Breast epithelium (tissue), 4 donors: Measurements from ENCODE around the gene SLC35C1. TPM values are rescaled to one million over a fixed set of nuclear protein-coding genes. Genes with fewer than 3 reads are reported as not detected.

Experiments
- DNase-seq, 2 donors: peaks; one replicate each; pipeline ENCODE4 v3.0.0-alpha.2; 2019; ENCODE audit warnings: low spot score in 2 of 2
- H3K27ac ChIP-seq, 2 donors: fragments of 200-600 bp; sonication (generic) in 1 of 2; one replicate each; pipeline ENCODE4 v1.5.1; 2016 to 2019; ENCODE audit warnings: mild to moderate bottlenecking in 1 of 2
- H3K27me3 ChIP-seq, 2 donors: fragments of 200-600 bp; sonication (generic) in 1 of 2; one replicate each; pipeline versions ENCODE4 v1.5.1 to v1.6.0; 2017 to 2019; ENCODE audit warnings: control low read depth in 1 of 2, mild to moderate bottlenecking in 1 of 2
- H3K36me3 ChIP-seq: fragments of 200-600 bp; one replicate; pipeline ENCODE4 v1.5.1; 2019
- H3K4me1 ChIP-seq, 2 donors: fragments of 200-600 bp; sonication (generic); one replicate each; pipeline ENCODE4 v1.5.1; 2016 to 2019; ENCODE audit warnings: control low read depth in 1 of 2
- H3K4me3 ChIP-seq, 3 donors: fragments of 200-600 bp; sonication (generic); 1 replicate in 2 of 3; 2 replicates in 1 of 3; pipeline ENCODE4 v1.5.1; 2016 to 2019; ENCODE audit warnings: mild to moderate bottlenecking in 3 of 3, moderate library complexity in 2 of 3
- H3K9me3 ChIP-seq, 2 donors: fragments of 200-600 bp; sonication (generic) in 1 of 2; one replicate each; pipeline ENCODE4 v1.5.1; 2016 to 2019; ENCODE audit warnings: control low read depth in 1 of 2
- POLR2A ChIP-seq: fragments of 450-650 bp; IDR thresholded peaks from one replicate; pipeline ENCODE4 v1.6.1; 2016; ENCODE audit warnings: antibody characterized with exemption, mild to moderate bottlenecking, moderate library complexity
- POLR2AphosphoS5 ChIP-seq, 3 donors: sonication (generic); formaldehyde crosslinking; IDR thresholded peaks; one replicate each; pipeline ENCODE4 v1.6.1; 2017; ENCODE audit warnings: antibody characterized with exemption in 3 of 3
- intact Hi-C: fragments of 100-400 bp; cut with DNase I; formaldehyde crosslinking; loops from one replicate; pipeline ENCODE4 v1.15.1; 2023; ENCODE audit warnings: low total_unique reads
- total RNA-seq, 3 donors: library from RNA; depleted of rRNA; stranded (reverse); fragments of >200 nt; gene quantifications; one replicate each; pipeline ENCODE4 v1.1.0, GENCODE V29; 2016
- TF ChIP-seq, protein P1 (sequence below), 3 donors: fragments of 450-650 bp; IDR thresholded peaks; one replicate each; pipeline ENCODE4 v1.5.1; 2016 to 2017; ENCODE audit warnings: antibody characterized with exemption in 3 of 3, mild to moderate bottlenecking in 3 of 3, moderate library complexity in 3 of 3

SLC35C1 gene
- total RNA-seq, 3 donors from 2014 or later, result 18.1 to 49.1 (median 28.2) TPM

DNA sequence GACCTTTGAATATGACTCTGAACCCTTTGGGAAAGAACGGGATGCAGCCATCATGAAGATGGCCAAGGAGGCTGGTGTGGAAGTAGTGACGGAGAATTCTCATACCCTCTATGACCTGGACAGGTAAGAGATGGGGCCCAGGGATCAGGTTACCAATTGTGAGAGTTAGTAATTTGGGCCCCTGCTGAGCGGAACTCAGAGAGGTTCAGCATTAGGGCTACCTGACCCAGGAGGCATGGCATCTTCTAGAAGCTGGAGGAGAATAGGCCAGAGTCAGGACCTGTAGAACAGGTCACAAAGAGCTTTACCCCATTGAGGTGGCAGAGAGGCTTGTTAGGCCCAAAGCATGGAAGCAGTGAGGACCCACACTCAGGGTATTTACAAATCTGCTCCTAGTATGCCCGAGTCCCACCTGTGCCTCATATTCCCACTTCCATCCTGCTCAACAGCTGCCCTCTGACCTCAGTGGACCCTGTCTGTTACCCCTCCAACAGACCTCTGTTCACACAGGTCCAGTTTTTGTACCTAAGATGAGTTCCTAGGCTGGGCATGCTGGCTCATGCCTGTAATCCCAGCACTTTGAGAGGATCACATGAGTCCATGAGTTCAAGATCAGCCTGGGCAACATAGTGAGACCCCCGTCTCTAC is 53.9 kb downstream of the SLC35C1 start:
- H3K27ac ChIP-seq, result peak overlapping the region; percentile 86 to 87
- peak overlapping the region in 1 of 3 donors; percentile 4 for H3K4me3 ChIP-seq
- intact Hi-C loops, result no loop called here
- H3K36me3 ChIP-seq, result peaks cover 10% of the 10 kb centered on the region
- TF ChIP-seq, protein P1, sequence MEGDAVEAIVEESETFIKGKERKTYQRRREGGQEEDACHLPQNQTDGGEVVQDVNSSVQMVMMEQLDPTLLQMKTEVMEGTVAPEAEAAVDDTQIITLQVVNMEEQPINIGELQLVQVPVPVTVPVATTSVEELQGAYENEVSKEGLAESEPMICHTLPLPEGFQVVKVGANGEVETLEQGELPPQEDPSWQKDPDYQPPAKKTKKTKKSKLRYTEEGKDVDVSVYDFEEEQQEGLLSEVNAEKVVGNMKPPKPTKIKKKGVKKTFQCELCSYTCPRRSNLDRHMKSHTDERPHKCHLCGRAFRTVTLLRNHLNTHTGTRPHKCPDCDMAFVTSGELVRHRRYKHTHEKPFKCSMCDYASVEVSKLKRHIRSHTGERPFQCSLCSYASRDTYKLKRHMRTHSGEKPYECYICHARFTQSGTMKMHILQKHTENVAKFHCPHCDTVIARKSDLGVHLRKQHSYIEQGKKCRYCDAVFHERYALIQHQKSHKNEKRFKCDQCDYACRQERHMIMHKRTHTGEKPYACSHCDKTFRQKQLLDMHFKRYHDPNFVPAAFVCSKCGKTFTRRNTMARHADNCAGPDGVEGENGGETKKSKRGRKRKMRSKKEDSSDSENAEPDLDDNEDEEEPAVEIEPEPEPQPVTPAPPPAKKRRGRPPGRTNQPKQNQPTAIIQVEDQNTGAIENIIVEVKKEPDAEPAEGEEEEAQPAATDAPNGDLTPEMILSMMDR (IDR thresholded peaks at IDR 0.05), result no peak
- TF ChIP-seq POLR2A (no peak), POLR2AphosphoS5 (IDR thresholded peaks at IDR 0.05) (no peak)
- no peaks in the 10 kb centered on the region for H3K9me3 ChIP-seq
- no peaks in the 10 kb centered on the region for H3K27me3 ChIP-seq
- DNase-seq, result no peak
- H3K4me1 ChIP-seq, result peaks cover 19 to 32% of the 10 kb centered on the region in 2 donors

DNA sequence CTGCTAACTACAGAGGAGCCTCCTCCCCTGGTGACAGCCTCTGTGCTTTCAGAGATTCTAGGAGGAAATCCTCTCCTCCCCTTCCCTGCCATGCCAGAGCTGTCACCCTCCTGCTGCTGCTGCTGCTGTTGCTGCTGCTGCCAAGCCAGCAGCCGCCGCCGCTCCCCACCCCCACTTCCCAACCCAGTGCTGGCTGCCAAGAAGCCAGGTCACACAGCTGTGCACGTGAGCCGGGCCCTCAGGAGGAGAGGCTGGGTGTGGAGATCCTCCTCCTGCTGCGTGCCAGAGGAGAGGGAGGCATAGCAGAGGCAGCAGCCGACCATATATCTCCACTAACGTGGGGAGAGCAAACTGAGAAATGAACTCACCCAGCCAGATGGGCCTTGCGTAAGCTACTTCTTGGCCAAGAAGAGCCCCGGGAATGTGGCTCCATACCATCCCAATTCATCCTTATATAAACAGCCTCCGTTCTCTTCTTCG is 54.8 kb downstream of the SLC35C1 start:
- H3K9me3 ChIP-seq, result no peaks in the 10 kb centered on the region
- TF ChIP-seq POLR2AphosphoS5 (IDR thresholded peaks at IDR 0.05) (peak; percentile 85 to 89 (median 88)), POLR2A (no peak)
- TF ChIP-seq, protein P1 (IDR thresholded peaks at IDR 0.05), result no peak
- H3K4me3 ChIP-seq, result peak overlapping the region in 1 of 3 donors; percentile 4
- peaks cover 10% of the 10 kb centered on the region for H3K36me3 ChIP-seq
- H3K4me1 ChIP-seq, result peaks cover 19 to 32% of the 10 kb centered on the region in 2 donors
- DNase-seq, result peak; percentile 89 to 93
- H3K27me3 ChIP-seq, result no peaks in the 10 kb centered on the region
- intact Hi-C loops, result no loop called here
- peak overlapping the region; percentile 86 to 87 for H3K27ac ChIP-seq

DNA sequence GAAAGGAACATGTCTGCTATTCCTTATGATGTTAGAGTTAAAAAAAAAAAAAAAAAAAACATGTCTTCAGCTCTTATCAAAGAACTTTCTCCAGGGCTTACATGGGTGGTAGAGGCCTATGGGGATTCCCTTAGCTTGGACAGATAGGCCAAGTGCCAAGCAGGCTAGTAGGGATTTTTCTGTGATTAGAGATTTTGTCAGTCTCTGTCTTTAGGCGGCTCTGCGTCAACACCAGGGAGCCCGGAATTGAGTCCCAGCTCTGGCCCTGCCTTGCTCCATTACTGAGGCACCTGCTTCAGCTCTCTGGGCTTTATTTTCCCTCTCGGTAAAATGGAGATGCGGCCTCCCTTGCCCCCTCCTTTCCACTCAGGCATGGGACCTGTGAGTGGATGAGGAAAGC is 55.4 kb downstream of the SLC35C1 start:
- H3K36me3 ChIP-seq, result peaks cover 10% of the 10 kb centered on the region
- DNase-seq, result no peak
- no peak for TF ChIP-seq POLR2A
- TF ChIP-seq POLR2AphosphoS5 (IDR thresholded peaks at IDR 0.05), result no peak
- TF ChIP-seq, protein P1 (IDR thresholded peaks at IDR 0.05), result no peak
- peaks cover 19 to 32% of the 10 kb centered on the region in 2 donors for H3K4me1 ChIP-seq
- H3K27me3 ChIP-seq, result no peaks in the 10 kb centered on the region
- H3K4me3 ChIP-seq, result no peak overlapping the region
- H3K27ac ChIP-seq, result peak overlapping the region; percentile 86 to 87
- intact Hi-C loops, result no loop called here
- H3K9me3 ChIP-seq, result no peaks in the 10 kb centered on the region

DNA sequence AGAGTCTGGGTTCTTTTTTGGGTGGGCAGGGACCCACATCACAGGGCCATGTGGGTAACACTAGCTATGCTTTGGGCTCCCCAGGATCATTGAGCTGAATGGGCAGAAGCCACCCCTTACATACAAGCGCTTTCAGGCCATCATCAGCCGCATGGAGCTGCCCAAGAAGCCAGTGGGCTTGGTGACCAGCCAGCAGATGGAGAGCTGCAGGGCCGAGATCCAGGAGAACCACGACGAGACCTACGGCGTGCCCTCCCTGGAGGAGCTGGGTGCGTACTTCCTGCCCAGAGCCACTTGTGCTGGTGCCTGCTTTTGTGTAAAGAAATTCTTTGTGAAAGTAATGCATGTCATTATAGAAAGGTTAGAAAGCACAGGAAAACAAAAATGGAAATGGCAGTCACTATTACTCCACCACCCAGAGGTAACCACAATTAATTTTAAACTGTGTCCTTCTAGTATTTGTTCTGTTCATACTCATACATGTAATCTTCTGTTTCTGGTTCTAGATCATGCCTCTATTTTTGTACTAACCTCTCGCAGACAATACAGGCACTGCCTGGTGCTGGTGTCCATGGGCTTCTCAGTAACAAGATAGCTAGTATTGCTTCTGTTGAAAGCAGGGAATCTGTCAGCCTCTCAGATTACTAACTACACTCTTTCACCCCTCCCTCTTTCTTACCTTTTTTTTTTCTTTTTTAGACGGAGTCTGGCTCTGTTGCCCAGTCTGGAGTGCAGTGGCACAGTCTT is 56.0 kb downstream of the SLC35C1 start:
- H3K4me1 ChIP-seq, result peaks cover 19 to 32% of the 10 kb centered on the region in 2 donors
- H3K27ac ChIP-seq, result peak overlapping the region; percentile 86 to 87
- peaks cover 10% of the 10 kb centered on the region for H3K36me3 ChIP-seq
- TF ChIP-seq, protein P1 (IDR thresholded peaks at IDR 0.05), result no peak
- TF ChIP-seq POLR2AphosphoS5 (IDR thresholded peaks at IDR 0.05) (no peak), POLR2A (no peak)
- H3K9me3 ChIP-seq, result no peaks in the 10 kb centered on the region
- H3K4me3 ChIP-seq, result no peak overlapping the region
- intact Hi-C loops, result no loop called here
- DNase-seq, result no peak
- no peaks in the 10 kb centered on the region for H3K27me3 ChIP-seq

Other genes with a start within 250 kb of the SLC35C1 start
- gene CHST1, start 139.5 kb upstream of the SLC35C1 start, total RNA-seq, result 1 to 10 TPM; 1.8 to 3.6 (median 2.2) TPM
- 10 to 100 TPM; 44.2 to 54.1 (median 44.3) TPM for gene CRY2, start 42.3 kb downstream of the SLC35C1 start, total RNA-seq
- 1 to 10 TPM; 5.4 to 7.2 (median 5.9) TPM for gene MAPK8IP1, start 80.5 kb downstream of the SLC35C1 start, total RNA-seq
- 1 to 10 TPM in 1 of 3 donors, under 1 TPM in 2; 0.48 to 3.2 (median 0.98) TPM for gene FREY1, start 102.1 kb downstream of the SLC35C1 start, total RNA-seq
- gene PEX16, start 112.7 kb downstream of the SLC35C1 start, total RNA-seq, result 10 to 100 TPM; 22.1 to 32.8 (median 25.6) TPM
- gene LARGE2, start 117.5 kb downstream of the SLC35C1 start, total RNA-seq, result 1 to 10 TPM in 2 of 3 donors, not detected in 1; 5.9 to 6.3 TPM